Fibroblast of mammary gland (primary cell): ENCODE results near the gene PLA2G15.
A peak's percentile ranks its signal among the peaks of the same experiment; 100 is the strongest.

Experiments used
- DNase-seq: peaks from one replicate; pipeline ENCODE4 v3.0.0-alpha.2; 2010; ENCODE audit warnings: low read depth
- H3K4me3 ChIP-seq: 2 replicates; pipeline ENCODE4 v1.5.1; 2011; ENCODE audit warnings: low read depth, mild to moderate bottlenecking, low read length, moderate library complexity; ENCODE audit not compliant: control insufficient read depth
- TF ChIP-seq, protein P1 (sequence below): conservative IDR thresholded peaks from 2 replicates; pipeline ENCODE4 v1.5.1; 2011; ENCODE audit warnings: low read depth, low read length, inconsistent platforms; ENCODE audit not compliant: control insufficient read depth, insufficient read depth

Gene PLA2G15

GRCh38 chr16:68283346-68283745 lies 38.2 kb downstream of the PLA2G15 start:
- TF ChIP-seq, protein P1, sequence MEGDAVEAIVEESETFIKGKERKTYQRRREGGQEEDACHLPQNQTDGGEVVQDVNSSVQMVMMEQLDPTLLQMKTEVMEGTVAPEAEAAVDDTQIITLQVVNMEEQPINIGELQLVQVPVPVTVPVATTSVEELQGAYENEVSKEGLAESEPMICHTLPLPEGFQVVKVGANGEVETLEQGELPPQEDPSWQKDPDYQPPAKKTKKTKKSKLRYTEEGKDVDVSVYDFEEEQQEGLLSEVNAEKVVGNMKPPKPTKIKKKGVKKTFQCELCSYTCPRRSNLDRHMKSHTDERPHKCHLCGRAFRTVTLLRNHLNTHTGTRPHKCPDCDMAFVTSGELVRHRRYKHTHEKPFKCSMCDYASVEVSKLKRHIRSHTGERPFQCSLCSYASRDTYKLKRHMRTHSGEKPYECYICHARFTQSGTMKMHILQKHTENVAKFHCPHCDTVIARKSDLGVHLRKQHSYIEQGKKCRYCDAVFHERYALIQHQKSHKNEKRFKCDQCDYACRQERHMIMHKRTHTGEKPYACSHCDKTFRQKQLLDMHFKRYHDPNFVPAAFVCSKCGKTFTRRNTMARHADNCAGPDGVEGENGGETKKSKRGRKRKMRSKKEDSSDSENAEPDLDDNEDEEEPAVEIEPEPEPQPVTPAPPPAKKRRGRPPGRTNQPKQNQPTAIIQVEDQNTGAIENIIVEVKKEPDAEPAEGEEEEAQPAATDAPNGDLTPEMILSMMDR: no peak
- no peak overlapping the region for H3K4me3 ChIP-seq
- DNase-seq: no peak

- TF ChIP-seq, protein P1: no peak
- no peak overlapping the region for H3K4me3 ChIP-seq
- DNase-seq: peak; percentile 66
Observed at GRCh38 chr16:68283801-68284598, 38.8 kb downstream of the PLA2G15 start.

- TF ChIP-seq, protein P1: no peak
- H3K4me3 ChIP-seq: no peak overlapping the region
- DNase-seq: no peak
Observed at GRCh38 chr16:68284847-68285246, 39.7 kb downstream of the PLA2G15 start.

DNA sequence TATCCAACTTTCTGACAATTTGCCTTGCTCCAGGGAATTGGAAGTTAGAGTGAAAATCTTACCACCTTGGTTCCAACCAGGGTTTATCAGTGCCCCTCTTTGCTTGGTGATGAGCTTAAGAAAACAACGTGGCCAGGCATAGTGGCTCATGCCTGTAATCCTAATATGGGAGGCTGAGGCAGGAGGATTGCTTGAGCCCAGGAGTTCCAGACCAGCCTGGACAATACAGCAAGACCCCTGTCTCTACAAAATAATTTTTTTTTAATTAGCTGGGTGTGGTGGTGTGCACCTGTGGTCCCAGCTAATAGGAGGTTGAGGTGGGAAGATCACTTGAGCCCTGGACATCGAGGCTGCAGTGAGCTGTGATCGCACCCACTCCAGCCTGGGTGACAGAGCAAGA lies 40.5 kb downstream of the PLA2G15 start:
- no peak overlapping the region for H3K4me3 ChIP-seq
- TF ChIP-seq, protein P1: no peak
- DNase-seq: no peak

DNA sequence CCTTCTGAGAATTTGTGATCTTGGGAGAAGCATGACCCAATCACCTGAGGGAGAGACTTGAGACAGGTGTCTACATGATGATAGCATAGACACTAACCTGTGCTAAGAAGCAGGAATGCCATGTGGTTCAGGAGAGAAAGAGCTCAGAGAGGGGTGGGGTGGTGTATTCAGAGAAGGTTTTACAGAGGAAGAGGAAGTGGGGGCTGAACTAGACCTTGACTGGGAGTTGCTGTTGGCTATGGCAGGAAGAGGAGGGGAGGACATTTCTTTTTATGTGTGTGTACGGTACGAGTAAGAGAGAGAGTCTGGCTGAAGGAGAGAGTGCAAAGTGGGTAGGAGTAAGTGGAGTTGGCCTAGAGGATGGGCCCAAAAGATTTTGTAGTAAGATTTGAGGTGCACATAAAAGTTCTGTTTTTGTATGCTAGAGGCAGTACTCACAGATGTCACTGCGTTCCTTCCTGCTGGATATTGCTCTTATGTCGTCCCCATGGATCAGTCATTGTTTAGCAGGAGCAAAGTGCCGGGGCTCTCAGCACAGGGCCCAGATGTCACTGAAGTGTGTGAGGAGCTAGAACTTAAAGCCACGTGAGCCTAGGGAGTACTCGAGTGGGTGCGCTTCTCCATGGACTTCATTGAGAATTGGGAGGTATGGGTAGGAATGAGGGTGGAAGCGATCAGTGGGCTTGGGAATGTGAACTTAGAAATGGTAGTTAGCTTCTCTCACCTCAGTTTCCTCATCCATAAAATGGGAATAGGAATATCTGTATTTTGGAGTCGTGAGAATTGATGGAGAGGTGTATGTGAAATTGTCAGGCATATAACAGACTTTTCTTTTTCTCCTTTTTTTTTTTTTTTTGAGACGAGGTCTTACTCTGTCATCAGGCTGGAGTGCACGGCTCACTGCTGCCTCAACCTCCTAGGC lies 41.2 kb downstream of the PLA2G15 start:
- TF ChIP-seq, protein P1: no peak
- DNase-seq: no peak
- H3K4me3 ChIP-seq: no peak overlapping the region

DNA sequence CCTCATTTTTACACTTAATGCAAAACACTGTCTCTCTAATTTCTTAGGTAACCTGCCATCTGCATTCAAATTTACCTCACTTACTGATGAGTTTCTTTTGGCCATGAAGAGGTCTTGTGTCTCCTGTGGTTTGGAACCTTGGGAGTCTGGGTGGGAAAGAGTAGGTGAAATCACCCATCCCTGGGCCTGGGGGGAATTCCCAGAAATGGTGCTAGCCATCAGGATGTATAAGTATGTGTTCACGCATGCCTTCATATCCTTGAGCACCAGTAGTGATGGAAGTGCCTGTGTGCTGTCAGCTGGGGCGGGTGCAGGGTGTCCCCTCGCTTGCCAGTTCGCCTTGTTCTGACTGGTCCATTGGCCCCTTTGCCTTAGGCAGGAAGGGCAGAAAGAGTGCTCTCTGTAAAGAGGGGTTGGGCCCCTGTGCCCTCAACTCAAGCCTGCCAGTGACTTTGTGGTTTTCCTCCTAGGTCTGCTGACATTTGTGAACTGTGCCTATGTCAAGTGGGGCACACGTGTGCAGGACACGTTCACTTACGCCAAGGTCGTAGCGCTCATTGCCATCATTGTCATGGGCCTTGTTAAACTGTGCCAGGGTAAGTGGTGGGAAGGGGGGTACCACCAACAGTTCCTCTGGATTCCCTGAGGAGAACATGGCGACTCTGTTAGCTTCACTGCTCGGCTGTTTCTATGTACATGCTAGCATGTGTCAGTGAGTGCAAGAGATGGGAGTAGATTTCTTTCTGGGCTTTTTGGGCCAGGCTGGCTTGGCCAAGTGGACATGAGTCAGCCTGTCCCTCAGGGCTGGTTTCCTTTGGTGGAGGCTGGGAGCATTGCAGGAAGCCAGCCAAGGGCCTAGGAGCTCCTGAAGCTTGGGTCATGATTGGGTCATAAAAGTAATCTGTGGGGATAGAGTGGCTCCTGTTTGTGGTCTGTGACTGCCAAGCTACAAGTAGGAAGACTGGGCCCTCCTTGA lies 42.4 kb downstream of the PLA2G15 start:
- no peak overlapping the region for H3K4me3 ChIP-seq

More for the DNA sequence above, 42.4 kb downstream of the PLA2G15 start:
- peak; percentile 94 for DNase-seq
- TF ChIP-seq, protein P1: no peak
